Umbilical cord (tissue), 2 donors: Measurements from ENCODE around the gene GRAP2. TPM values are rescaled to one million over a fixed set of nuclear protein-coding genes. Genes with fewer than 3 reads are reported as not detected.
"Not testable (repeated sequence)": the region's sequence is repeated elsewhere in the genome, so short reads cannot be mapped to it uniquely, and the experiment has no call there.

Source experiments
- DNase-seq: peaks from one replicate; pipeline ENCODE4 v3.0.0-alpha.2; 2015; ENCODE audit warnings: low spot score
- total RNA-seq: library from RNA; depleted of rRNA; stranded (reverse); fragments of >200 nt; gene quantifications from one replicate; pipeline ENCODE4 v1.2.3, GENCODE V29; 2014; ENCODE audit warnings: low replicate concordance; ENCODE audit not compliant: insufficient read depth

Gene GRAP2
- 4.3 TPM for total RNA-seq

DNA sequence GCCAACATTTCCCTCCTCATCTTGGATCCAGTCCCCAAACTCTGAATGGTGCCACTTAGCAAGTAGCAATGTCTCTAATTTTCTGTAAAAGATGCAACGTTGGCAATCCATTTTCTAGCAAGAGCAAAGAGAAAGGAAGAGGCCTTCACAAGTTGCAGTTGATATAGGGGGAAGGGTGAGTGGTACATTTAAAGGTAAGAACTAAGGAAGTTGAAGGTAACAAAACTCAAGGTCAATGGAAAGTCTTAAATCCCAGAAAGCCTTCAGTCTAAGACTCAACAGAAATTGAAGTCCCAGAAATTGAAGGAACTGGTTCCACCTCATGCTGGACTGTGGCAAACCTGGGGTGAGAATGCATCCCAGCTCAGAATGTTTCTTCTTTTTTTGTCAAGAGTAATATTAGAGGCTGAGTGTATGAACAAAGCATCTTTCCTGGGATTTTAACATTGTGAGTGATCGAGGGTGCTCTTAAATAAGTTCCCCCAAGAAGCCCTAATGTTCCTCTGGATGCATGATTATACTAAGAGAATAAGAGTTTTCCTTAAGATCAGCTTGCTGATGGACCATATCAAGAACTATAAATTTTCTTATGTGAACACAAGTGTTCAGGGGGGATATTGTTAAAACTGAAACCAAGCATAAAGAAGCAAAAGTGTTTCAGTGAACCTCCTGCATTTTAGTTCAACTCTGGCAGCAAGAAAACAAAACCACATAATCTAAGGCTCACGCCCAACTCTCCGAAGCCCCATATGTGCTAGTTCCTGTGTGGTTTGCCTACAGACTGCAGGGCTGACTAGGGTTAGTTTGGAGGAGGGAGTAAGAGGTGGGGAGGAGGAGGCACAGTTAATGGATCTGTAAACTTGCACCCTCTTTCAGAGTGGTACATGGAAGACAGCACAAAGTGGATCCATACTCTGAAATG is at the start of gene GRAP2:
TSS of gene GRAP2 (plus strand) at position 779 of the 922 bp plus-strand sequence. CDS start 46,023 bp downstream, outside the sequence.
- no peak for DNase-seq

DNA sequence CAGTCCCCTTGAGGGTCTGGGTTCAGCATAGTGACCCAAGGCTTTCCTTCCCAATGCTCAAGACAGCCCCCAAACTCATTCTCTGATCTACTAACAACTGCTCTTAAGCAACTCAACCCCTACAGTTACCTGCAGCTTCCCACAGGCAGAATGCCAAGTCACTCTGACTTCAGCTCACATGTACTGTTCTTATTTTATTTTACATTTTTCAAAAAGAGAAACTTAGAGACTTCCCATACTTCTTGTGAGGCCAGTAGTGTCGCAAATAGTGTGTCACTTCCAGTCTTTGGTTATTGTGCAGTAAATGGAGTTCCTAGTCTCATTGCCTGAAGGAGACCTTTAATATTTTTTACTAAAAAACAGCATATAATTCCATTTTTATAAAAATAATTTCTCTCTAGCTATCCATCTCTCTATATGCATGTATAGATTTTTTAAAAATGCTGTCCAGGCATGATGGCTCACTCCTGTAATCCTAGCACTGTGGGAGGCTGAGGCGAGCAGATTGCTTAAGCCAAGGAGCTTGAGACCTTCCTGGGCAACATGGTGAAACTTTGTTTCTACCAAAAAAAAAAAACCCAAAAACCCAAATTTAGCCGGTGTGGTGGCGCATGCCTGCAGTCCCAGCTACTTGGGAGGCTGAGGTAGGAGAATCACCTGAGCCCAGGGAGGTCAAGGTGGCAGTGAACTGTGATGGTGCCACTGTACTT is 49.1 kb upstream of the GRAP2 start:
- DNase-seq = no peak

DNA sequence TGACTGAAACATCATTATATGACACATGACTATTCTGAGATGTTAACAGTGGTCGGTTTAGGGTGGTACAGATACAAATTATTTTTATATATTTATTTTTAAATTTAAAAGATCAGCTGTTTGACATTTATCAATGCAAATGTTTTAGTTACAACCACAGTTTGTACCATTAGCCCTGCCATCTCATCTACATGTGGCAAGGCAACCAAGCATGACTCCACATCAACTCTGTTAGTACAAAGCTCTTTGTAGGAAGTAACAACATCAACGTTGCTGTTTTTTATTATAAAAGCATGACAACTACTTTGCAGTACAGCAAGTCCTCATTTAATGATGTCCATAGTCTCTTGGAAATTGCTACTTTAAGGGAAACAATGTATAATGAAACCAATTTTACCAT is 48.1 kb upstream of the GRAP2 start:
- no peak for DNase-seq

DNA sequence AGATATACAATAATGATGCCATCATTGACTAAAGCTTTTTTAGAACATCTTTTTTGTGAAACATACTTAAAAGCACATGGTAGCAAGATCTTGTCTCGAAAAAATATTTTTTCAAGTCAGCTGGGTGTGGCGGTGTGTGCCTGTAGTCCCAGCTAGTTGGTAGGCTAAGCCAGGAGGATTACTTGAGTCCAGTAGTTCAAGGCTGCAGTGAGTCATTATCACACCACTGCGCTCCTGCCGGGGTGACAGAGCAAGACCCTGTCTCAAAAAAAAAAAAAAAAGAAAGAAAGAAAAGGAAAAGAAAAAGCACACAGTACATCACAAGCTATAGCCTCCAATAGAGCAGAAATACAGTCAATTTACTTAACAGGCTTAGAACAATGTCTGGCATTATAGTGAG is 44.3 kb upstream of the GRAP2 start:
- peak; percentile 38 for DNase-seq

DNA sequence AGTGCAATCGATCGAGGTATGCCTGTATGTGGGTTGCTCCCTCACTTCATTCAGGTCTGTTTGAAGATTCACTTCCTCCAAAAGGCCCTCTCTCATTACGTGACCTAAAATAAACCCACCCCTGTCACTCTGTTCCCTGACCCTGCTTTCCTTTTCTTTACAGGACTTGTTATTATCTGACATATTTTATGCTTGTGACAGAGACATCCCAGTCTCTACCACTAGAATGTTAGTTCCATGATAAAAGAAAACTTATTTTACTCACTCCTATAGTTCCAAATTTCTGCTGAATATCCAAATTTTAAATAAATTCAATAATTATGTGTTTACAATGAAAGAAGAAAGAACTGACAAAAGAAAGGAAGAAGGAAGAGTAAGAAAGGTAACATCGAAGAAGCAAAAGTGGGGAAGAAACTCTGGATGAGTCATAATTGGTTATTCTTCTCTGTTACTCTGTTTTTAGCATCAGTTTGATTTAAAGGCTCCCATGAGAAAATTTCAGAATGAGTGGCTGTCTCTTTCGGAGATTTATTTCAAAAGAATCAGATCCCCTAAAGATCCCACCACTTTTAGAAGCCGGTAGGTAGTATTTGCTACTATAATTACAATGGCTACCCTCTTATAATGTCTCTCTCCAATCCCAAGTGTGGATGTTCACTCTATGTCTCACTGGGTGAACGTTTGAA is 40.8 kb upstream of the GRAP2 start:
- DNase-seq = no peak

DNA sequence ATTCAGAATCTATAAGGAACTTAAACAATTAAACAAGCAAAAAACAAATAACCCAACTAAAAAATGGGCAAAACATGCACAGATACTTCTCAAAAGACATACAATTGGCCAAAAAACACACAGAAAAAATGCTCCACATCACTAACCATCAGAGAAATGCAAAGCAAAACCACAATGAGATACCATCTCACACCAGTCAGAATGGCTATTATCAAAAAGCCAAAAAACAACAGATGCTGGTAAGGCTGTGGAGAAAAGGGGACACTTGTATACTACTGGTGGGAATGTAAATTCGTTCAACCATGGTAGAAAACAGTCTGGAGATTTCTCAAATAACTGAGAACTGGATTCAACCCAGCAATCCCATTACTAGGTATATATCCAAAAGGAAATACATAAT is 32.1 kb upstream of the GRAP2 start:
- DNase-seq = no peak

DNA sequence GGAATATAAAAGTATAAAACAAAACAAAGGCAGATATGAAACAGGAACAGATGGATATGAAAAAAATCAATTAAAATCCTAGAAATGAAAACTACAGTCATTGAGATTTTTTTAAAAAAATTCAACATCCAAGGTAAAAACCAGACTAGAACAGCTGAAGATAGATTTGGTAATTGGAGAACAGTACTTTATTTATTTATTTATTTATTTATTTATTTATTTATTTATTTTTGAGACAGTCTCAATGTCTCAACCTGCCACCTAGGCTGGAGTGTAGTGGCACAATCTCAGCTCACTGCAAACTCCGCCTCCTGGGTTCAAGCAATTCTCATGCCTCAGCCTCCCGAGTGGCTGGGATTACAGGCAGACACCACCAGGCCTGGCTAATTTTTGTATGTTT is 31.1 kb upstream of the GRAP2 start:
- not testable (repeated sequence) for DNase-seq

DNA sequence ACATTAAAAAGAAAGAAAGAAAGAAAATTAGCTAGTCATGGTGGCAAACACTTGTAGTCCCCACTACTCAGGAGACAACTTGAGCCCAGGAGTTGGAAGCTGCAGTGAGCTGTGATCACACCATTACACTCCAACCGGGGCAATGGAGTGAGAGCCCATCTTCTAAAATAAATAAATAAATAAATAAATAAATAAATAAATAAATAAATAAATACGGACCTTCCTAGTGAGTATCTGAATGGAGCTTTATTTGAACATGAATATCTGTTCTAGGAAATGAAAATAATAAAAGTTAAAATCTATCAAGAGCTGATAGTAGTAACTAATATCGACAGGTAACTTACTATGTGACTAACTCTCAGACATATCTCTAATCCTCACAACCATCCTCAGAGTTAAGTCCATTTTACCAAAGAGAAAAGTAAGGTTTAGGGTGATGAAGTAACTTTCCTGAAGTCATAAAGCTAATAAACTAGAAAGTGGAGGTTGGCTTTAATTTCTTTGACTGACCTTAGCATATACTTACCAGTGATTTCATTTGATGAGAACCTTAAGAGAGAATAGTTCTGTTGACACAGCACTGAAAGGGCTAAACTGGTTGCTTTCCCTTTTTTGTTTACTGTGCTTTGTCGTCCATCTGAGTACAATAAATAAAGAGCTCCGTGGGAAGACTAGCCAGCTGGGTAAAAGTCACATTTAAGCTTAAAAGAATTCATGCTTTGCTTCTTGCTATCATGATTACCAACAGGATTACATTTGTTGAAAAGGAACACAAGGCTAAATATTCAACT is 29.7 kb upstream of the GRAP2 start:
- no peak for DNase-seq

DNA sequence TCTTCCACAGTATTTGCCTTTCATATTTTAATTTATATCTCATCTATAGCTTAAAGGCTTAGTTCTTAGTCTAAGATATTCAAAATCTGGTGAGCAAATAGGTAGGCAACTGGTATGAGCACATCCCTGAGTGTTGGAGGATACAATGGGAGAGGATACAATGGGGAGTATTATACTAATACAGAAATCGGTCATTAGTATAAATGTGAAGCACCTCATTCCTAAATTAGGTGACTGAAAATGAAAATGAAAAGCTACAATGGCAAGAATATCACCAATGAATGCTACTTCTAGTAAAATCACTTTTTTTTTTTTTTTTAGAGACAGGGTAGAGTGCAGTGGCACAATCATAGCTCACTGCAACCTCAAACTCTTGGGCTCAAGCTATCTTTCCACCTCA is 28.3 kb upstream of the GRAP2 start:
- DNase-seq = no peak

DNA sequence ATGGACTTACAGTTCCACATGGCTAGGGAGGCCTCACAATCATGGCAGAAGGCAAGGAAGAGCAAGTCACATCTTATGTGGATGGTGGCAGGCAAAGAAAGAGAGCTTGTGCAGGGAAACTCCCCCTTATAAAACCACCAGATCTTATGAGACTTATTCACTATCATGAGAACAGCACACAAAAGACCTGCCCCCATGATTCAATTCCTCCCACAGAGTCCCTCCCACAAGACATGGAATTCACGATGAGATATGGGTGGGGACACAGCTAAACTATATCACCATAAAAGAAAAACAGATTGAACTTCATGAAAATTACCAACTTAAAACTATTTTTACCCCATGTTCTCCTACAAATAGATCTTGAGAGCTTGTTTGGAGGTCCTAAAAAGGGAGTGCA is 26.9 kb upstream of the GRAP2 start:
- DNase-seq = no peak

DNA sequence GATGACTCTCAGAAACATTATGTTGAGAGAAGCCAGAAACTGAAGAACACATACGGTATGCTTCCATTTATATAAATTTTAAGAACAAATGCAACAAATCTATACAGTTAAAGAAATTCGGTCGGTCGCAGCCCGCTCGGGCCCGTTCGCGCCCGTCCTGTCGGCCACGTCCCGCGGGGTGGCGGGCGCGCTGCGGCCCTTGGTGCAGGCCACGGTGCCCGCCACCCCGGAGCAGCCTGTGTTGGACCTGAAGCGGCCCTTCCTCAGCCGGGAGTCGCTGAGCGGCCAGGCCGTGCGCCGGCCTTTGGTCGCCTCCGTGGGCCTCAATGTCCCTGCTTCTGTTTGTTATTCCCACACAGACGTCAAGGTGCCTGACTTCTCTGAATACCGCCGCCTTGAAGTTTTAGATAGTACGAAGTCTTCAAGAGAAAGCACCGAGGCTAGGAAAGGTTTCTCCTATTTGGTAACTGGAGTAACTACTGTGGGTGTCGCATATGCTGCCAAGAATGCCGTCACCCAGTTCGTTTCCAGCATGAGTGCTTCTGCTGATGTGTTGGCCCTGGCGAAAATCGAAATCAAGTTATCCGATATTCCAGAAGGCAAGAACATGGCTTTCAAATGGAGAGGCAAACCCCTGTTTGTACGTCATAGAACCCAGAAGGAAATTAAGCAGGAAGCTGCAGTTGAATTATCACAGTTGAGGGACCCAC is 25.6 kb upstream of the GRAP2 start:
- DNase-seq = not testable (repeated sequence)

DNA sequence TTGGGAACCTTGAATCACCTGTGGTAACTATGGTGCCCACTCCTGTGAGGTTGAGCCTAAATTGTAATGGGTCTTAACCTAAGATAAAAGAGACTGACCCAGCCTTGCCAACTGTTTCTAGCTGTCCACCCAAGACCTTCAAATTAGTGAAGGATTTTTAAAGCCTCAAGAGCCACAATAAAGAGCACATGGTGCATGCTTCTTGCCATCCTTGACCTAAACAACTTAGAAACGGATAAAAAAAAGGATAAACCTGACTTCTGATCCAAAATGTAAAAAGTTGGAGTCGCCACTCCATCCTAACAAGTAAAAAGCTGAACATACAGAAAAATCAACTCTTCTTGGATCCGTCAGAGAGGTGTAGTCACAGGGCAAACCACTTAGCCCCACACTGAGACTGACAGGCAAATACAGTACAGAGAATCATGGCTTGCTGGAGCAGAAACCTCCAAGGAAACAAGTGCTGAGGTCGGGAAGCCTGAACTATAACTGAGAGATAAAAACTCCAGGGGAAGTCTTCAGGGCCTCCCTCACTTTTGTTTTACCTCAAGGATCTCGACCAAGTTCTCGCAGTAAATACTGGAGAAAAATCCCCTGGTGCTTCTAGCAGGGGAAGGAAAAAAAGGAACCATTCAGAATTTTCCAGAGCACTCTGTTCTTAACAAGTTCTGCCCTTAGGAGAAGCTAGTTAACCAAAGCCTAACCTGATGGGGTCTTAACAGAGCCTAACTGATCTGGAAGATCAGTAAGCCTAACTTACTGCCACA is 23.6 kb upstream of the GRAP2 start:
- DNase-seq = no peak

DNA sequence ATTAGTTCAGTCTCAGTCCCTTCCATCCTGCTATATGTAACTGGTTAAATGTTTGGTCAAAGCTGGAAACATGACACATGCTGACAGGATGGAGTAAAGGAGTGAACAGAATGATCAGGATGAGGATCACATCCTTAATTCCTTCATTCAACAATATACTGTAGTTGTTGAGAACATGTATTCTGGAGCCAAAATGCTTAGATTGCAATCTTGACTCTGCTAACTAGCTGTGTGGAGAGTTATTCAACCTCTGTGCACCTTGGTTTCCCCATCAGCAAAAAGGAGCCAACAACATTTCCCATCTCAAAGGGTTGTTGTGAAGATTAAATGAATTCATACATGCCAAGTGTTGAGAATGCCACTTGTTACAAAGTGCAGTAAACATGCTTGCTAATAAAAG is 20.2 kb upstream of the GRAP2 start:
- no peak for DNase-seq

DNA sequence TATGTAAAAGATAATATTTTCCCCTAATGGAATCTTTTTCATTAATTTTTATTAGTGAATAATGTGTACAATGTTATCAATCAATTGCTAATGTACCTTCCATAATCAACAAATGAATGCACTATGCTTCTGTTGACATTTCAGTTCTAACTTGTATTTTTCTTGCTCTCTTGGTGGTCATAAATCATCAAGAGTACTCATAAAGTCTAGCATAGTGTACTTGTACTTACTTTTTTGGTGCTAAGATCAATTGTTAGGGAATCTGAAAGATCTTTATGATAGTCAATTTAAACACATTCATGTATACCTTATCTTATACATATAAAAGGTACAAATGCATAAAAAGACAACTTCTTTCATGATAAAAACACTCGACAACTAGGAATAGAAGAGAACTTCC is 17.8 kb upstream of the GRAP2 start:
- no peak for DNase-seq

DNA sequence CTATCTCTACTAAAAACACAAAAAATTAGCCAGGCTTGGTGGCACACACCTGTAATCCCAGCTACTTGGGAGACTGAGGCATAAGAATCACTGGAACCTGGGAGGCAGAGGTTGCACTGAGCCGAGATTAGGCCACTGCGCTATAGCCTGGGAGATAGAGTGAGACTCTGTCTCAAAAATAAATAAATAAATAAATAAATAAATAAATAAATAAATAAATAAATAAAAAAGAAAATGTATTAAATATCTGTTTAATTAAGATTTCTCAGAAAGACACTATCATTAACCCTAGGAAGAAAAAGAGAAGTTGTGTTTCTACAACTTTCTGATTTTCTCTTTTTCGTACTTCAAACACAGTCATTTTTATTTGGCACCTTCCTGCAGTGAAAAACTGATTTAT is 11.0 kb upstream of the GRAP2 start:
- not testable (repeated sequence) for DNase-seq

DNA sequence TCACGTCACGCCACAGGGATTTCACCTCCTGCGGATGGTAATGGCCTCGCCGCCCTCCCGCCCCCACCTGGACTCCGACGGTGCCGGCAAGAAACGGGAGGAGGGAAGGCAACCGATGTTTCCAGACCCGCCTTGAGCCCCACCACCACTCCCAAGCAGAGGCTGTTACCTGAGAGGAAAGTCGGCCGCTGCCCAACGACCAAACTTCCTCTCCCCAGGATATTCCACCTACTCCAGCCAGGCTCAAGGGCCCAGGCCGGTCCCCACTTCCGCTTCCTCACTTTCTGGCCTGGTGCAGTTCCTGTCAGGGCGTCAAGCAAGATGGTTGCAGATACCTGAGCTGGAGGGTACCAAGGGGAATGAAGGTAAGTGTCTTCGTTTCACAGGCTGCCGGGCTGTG is 7.4 kb upstream of the GRAP2 start, which contains the start of gene ENTHD1:
TSS of gene ENTHD1 (minus strand) at position 235 of the 400 bp plus-strand sequence. CDS start 6,012 bp downstream, outside the sequence.
- no peak for DNase-seq

DNA sequence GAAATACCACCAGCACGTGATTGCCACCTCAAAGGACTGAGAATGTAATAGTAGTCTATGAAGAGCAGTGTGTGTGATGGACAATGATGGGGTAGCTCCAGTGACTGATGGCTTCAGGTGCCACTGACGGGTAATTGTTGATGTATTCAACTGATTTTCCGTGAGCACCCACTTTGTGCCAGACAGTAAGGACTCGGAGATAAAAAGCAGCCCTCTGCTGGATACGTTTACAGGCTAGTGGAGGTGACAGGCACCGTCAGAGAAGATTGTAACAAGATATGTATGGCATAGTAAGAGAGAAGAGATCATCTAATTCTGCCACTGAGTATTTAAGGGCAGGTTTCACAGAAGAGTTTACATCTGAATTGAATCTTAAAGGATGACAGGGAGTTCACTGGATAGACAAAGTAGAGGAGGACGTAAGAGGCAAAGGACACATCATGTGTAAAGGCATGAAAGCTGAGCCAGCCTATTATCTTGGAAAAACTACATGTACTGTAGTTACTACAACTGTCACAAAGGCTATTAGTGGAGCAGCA is 6.3 kb upstream of the GRAP2 start:
- no peak for DNase-seq

DNA sequence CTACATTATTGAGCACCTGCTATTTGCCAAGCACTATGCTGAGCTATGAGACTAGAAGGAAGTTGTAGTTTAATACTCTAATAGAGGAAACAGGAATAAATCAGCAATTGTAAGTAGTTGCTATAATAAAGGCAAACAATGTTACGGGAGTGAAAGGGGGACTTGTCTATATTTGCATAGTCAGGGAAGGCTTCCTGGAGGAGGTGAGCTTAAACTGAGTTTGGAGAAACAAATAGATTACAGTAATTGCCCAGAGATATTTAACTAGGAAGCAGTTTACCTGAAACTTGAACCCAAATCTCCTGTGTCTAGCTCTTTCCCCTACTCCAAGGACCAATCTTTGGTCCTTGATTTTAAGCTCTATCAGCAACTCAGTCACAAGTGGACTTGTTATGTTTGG is 5.2 kb upstream of the GRAP2 start:
- DNase-seq = no peak

DNA sequence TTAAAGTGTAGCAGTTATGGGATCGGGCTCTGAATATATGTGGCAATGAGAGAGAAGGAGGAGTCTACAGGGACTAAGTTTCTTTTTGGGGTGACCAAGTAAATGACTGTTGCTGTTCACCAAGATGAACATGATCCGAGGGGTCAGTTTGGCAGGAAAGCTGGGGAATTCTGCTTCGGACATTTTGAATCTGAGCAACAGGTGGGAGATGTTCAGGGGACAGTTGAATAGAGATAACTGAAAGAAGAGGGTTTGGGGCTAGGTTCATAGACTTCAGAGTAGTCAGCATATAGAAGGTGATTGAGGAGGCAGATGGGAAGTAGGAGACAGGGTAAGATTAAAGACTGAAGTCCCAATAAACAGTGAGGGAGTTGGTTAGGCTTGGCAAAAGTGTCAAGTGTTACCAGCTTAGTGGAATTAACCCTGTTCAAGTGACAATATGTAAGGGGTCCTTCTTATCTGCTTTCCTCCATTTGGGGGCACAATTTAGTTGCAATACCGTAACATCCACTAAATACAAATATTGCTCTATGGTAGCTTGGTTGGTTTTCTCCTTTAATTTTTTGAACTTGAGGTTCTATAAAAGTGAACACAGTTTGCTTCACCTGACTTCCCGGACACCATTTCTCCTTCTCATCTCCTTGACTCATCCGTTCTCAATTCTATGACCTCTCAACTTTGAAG is 4.4 kb upstream of the GRAP2 start:
- DNase-seq = no peak
